UCSD-AML1 (cell line): ENCODE results near the gene RBCK1.
"Not testable (repeated sequence)": the region's sequence is repeated elsewhere in the genome, so short reads cannot be mapped to it uniquely, and the experiment has no call there.

Source experiments
- DNase-seq: peaks from one replicate; lab custom pipeline; 2025; ENCODE audit not compliant: unreplicated experiment; lab: John Stamatoyannopoulos, UW

The RBCK1 gene

GRCh38 chr20:467755-468154 is 59.7 kb downstream of the RBCK1 start:
- no peak for DNase-seq

GRCh38 chr20:469746-470490 is 61.8 kb downstream of the RBCK1 start:
- DNase-seq = no peak

- DNase-seq = no peak
Observed at GRCh38 chr20:472137-472846, 64.2 kb downstream of the RBCK1 start.

GRCh38 chr20:472889-473292 is 64.8 kb downstream of the RBCK1 start:
- DNase-seq = no peak

DNA sequence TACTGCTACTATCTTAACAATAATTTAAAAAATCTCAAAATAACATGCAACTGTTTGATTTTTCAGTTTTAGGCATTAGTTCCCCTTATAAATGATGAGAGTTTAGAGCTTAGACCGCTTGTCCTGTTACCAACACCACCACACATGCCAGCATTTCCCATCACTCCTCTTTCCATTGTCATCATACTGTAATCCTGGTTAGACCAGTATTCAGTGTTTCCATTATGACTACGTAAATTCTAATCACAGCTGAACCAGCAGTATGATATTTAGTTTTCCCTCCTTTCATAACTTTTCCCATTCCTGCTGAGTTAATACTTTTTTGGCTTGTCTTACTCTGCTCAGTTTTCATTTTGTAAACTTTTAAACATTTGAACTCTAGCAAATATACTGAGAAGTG is 66.5 kb downstream of the RBCK1 start:
- no peak for DNase-seq

- no peak for DNase-seq
Observed at GRCh38 chr20:475463-476357, 67.6 kb downstream of the RBCK1 start.

DNA sequence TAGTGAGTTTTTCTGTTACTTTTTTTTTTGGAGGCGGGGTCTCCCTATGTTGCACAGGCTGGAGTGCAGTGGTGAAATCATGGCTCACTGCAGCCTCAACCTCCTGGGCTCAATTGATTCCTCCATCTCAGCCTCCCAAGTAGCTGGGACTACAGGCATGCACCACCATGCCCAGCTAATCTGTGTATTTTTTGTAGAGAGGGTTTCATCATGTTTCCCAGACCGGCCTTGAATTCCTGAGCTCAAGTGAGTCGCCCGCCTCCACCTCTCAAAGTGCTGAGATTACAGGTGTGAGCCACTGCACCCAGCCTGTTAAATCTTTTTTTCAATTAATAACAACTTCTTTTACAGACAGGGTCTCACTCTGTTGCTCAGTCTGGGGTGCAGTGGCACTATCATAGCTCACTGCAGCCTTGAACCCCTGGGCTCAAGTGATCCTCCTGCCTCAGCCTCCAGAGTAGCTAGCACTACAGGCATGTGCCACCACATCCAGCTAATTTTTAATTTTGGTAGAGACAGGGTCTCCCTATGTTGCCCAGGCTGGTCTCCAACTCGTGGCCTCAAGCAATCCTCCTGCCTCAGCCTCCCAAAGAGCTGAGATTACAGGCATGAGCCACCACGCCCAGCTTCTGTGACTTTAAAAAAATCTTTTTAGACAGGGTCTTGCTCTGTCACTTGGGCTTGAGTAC is 68.6 kb downstream of the RBCK1 start:
- DNase-seq = not testable (repeated sequence)

DNA sequence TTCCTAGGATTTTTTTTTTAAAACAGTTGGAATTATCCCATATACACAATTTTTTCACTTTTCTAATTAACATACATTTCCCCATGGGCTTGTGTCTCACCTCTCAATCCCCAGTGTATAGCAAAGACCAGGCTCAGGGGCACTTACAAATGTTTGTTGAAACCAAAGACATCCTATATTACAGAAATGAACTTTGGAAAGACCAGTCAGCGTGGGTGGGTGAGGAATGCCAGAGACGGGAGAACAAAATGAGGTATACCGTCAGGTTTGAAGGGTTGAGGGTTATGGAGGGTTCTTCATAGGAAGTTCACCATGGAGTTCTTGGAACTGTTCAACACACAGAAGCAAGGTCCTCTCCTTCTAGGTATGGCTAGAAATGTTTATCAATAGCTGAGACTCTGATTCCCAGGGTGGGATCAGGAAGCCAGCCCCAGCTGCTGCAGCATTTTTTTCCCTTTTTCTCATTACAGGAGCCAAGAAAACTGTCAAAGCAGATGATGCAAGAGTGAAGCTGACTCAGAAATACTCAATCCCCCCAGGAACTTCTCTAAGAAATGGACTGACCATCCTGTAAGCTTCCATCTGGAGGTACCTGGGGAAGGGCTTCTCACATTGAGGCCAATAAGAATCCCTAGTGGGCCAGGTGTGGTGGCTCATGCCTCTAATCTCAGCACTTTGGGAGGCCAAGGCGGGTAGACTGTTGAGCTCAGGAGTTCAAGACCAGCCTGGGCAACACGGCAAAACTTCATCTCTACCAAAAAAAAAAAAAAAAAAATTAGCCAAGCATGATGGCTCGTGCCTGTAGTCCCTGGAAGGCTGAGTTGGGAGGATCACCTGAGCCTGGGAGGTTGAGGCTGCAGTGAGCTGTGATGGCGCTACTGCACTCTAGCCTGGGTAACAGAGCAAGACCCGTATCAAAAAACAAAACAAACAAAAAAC is 70.2 kb downstream of the RBCK1 start:
- no peak for DNase-seq

- DNase-seq = no peak
Observed at GRCh38 chr20:478949-479429, 70.9 kb downstream of the RBCK1 start.

DNA sequence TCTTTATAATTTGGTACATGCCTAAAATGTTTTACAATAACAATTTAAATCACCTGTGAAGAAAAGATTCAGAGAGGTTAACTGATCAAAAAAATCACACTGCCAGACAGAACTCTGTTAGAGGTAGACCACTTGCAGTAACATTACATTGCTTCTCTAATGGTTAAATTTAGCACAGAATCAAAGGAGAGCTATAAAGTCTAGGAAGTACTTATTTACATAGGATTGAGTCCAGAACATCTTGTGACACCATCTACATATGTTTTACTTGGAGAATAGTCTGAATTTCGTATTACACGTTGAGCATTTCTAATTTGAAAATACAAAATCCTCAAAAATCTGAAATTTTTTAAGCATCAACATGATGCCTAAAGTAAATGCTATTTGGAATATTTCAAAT is 71.4 kb downstream of the RBCK1 start:
- no peak for DNase-seq

DNA sequence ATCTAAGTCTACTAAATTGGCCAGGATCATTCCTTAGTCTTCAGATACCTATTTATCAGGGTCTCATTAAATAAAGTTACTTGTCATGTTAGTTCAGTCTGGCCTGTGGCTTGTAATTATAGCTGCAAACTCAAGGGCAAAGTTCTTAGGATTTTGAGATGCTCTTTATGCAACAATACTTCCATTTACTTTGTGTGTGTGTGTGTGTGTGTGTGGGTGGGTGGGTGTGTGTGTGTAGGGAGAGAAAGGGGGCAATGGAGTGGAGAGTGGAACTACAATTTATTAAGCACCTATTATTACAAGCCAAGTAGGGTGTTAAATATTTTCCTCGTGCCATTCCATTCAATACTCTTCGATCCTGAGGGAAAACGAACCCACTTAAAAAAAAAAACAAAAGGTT is 71.9 kb downstream of the RBCK1 start:
- no peak for DNase-seq

DNA sequence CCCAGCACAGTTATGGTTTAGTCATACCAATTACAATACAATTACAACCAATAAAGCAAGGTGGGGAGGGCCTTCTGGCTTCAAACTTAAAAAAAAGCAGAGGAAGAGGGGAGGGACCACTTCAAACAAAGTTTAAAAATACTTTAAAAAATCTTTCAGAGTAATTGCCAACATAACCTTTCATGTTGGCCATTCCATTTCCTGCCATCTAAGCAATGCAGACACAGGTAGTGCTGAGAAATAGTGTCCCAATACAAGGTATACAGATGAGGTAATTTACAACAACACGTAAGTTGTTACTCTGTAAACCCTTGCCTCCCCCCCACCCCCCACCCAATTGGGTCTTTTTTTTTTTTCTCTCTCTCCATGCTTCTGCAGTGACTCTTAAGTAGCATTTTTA is 73.1 kb downstream of the RBCK1 start:
- no peak for DNase-seq
